ENCODE results near the gene INTS7.

INTS7 gene

GRCh38 chr1:211902624-211903291, 132.6 kb downstream of the INTS7 start:
- DNase-seq: no peak

GRCh38 chr1:211901945-211902344, 133.4 kb downstream of the INTS7 start:
- DNase-seq: no peak

GRCh38 chr1:211900441-211900840, 134.9 kb downstream of the INTS7 start:
- no peak for DNase-seq

- no peak for DNase-seq
Observed at GRCh38 chr1:211896958-211897357, 138.4 kb downstream of the INTS7 start.

- DNase-seq: no peak
Observed at GRCh38 chr1:211895126-211895759, 140.1 kb downstream of the INTS7 start.

GRCh38 chr1:211894312-211894711, 141.0 kb downstream of the INTS7 start:
- no peak for DNase-seq

- DNase-seq: no peak
Observed at GRCh38 chr1:211893260-211893659, 142.1 kb downstream of the INTS7 start.

GRCh38 chr1:211892577-211892976, 142.8 kb downstream of the INTS7 start:
- no peak for DNase-seq

GRCh38 chr1:211891708-211892107, 143.6 kb downstream of the INTS7 start:
- DNase-seq: no peak

Data from C1 segment of cervical spinal cord (tissue), 14 donors.